Suppressor macrophage (primary cell): ENCODE results near the gene THRA.

Source experiments
- DNase-seq, 4 experiments: peaks; one replicate each; pipeline ENCODE4 v3.0.0-alpha.2; 2020 to 2022

THRA gene

DNA sequence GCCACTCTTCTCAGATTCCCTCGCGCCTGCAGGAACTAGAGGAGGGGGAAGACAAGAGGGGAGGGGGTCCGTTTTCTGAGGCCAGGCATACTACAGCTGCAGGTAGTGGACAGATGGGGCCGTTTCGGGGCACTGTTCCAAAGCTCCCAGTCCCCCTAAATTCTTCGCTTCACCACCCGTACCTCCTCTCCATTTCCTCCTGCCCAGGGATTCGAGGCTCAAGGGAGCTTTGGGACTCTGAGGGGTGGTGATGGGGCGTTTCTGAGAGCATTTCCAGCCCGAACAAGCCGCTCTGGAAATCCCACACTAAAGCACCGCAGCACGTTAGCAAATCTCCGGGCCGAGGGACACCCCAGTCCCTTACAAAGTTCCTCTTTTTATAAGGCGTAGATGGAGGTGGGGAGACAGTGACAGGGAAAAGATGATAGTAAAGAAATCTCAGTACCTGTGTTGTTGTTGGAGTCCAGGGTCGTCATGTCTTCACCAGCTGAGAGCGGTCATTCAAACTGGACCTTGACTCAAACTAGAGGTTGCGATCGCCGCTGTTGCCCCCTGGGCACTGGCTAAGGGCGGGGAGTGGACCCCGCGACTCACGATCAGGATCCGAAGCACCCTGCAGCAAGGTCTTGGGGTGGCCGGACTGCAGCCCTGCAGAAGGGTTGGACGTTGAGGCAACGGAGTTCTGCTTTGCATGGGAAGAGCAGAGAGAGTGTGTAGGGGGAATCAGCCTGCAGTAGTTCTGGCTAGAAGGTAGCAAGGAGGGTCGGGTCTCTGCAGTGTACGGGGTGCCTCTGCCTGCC lies 37.1 kb downstream of the THRA start:
- peak; percentile 53 to 75 (median 62) for DNase-seq

DNA sequence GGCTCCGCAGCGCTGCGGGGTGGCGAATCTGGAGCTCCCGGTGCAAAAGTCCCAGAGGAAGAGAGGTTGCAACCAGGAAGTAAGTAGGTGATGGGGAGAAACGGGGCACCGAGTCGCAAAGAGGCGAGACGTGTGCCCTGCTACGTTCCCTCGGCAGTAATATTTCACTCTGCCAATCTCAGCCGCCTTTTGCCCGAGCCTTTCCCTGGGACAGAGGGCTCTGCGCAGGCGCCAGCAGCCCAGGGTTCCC lies 37.6 kb downstream of the THRA start, which contains the start of gene NR1D1:
TSS of gene NR1D1 (minus strand) at position 171 of the 250 bp plus-strand sequence. CDS start 495 bp downstream, outside the sequence.
- no peak for DNase-seq

GRCh38 chr17:40100669-40101366 lies 38.1 kb downstream of the THRA start:
- DNase-seq, result peak; percentile 96 to 98 (median 98)

GRCh38 chr17:40101367-40102210 lies 38.8 kb downstream of the THRA start:
- no peak for DNase-seq

DNA sequence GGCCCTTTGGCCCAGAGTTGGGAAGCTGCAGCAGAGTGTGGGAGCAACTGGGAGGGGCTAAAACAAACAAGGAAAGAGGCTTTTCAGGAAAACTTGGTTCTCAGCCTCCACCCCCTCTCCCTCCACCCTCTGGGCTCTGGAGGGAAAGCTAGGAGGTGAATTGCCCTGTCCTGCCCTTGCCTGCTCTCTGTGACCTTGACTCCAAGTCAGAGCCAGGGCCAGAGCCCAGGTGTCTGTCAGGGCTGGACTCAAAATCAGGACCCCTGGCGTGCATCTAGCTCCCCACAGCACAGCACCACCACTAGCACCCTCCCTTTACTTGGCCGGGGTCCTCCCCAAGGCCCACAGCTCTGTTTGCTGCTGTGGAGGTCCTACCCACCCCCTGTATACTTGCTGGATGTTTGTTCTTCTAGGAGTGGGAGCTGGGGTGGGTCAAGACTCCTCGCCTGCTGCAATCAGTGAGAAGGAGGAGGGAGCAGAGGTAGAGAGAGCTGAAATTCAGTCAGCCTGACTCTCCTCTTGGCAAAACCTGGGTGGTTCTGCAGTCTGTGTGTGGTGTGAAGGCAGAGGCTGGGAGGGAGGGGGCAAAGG lies 40.4 kb downstream of the THRA start:
- DNase-seq, result no peak

DNA sequence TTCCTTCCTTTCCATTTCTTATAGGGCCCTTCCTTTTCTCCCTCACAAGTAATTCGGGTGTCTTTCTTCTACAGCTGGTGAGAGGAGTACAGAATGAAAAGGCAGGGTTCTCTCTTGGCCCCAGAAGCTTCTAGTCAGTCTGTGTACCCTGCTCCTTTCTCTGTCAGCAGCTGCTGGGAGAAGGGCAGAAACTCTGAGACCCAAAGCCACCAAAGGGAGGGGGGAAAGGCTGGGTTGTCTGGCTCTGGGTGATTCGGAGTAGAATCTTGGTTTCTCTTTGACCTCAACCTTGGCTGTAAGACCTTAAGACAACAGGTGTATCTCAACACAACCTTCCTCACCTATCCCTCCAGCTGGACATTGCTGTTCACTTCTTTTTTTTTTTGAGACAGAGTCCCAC lies 40.9 kb downstream of the THRA start:
- DNase-seq, result no peak

GRCh38 chr17:40104594-40105486 lies 42.1 kb downstream of the THRA start:
- no peak for DNase-seq

GRCh38 chr17:40105861-40106759 lies 43.3 kb downstream of the THRA start:
- DNase-seq, result peak in 3 of 4 experiments; percentile 33 to 51 (median 38)

- DNase-seq, result peak; percentile 56 to 76 (median 71)
Observed at GRCh38 chr17:40106760-40107521, 44.2 kb downstream of the THRA start.

DNA sequence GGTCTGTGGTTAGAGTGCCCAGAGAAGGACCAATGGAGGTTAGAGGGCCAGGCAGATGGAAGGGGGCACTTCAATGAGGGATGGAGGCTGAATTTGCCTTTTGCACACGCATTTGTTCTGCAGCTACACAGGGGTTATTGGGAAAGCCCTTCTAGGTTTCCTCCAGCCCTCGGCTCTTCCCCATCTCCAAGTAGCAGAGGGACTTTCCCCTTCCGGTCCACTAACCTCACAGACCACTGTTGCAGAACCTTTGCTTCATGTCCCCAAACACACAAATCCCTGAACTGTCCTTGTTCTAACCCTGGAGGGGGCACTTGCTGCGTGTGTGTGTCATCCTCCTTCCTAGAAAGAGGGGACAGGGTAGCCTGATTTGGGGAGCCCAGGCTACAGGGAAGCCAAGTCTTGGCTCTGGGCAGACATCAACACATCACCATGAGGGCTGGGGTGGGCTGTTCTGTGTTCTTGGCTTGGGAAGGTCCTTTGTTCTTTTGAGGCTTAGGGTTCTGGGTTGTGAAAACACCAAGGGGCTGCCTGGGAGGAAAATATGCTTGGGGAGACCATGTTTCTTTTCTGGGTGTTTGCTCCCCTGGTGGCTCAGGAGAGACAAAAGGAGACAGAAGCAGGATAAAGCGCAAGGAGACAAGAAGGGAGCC lies 44.9 kb downstream of the THRA start:
- DNase-seq, result peak; percentile 65 to 75 (median 72)

DNA sequence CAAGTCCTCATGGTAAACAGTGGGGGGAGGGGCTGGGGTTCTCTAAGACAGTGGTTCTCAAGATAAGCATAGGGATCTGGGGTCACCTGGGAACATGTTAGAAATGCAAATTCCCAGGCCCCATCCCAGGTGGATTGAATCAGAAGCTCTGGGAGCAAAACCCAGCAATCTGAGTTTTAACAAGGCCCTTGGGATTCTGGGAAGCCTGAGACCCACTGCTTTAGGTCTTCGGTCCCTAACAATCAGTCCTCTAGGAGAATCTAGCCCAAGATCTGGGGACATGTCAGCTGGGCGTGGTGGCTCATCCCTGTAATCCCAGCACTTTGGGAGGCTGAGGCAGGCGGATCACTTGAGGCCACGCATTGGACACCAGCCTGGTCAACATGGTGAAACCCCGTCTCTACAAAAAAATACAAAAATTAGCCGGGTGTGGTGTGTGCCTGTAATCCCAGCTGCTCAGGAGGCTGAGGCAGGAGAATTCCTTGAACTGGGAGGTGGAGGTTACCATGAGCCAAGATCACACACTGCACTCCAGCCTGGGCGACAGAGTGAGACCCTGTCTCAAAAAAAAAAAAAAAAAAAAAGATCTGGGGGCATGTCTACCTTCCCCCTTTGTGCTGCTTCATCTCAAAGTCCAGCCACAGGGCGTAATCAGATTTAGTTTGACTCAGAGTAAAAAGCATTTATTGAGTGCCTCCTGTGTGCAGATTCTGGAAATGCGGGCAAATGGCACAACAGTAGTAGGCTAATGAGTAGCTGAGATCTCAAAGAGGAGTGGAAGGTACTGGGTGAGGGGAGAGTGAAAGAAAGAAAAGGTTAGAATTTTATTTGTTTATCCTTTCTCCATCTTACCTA lies 46.4 kb downstream of the THRA start:
- peak in 3 of 4 experiments; percentile 34 to 44 (median 38) for DNase-seq

DNA sequence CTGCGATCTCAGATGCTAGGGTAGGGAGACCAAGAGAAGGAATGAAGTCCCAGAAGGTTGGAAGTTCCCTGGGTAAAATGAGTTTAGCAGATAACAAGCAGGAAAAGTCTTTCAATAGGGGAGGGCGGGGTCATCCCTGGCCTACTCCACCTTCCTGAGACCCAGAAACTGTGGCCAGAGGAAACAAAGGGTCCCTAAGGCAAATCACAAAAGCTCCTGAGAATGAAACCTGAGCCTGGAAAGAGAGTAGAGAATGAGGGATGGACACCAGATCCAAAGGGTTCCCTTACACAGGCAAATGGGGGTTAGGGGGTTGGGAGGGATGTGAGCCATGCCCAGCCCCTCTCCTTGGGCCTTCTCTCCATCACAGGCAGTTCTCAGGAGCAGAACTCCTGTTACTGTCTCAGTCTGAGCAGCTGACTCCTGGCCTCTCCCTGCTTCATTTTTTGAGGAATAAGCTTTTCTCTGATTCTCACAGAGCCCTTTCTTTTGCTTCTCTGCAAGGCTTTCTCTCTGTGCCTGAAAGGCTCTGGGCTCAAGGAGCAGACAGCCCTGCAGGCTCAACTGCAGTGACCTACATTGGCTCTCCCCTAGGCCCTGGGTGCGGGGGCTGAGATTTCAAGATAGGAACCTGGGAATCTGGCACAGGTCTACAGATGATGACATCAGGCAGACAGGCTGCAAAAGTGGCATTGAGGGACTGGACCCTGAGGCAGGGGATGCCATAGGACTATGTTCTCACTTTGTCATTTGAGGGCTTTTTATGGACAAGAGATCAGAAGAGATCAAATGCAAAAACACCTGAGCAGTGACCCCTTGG lies 47.5 kb downstream of the THRA start:
- DNase-seq, result peak in 1 of 4 experiments; percentile 27

GRCh38 chr17:40111221-40112128 lies 48.7 kb downstream of the THRA start:
- peak; percentile 88 to 96 (median 92) for DNase-seq

GRCh38 chr17:40112191-40112711 lies 49.5 kb downstream of the THRA start:
- DNase-seq, result no peak

- DNase-seq, result no peak
Observed at GRCh38 chr17:40112718-40113109, 49.9 kb downstream of the THRA start.
